ENCODE measurements around the gene CELSR1.

DNA sequence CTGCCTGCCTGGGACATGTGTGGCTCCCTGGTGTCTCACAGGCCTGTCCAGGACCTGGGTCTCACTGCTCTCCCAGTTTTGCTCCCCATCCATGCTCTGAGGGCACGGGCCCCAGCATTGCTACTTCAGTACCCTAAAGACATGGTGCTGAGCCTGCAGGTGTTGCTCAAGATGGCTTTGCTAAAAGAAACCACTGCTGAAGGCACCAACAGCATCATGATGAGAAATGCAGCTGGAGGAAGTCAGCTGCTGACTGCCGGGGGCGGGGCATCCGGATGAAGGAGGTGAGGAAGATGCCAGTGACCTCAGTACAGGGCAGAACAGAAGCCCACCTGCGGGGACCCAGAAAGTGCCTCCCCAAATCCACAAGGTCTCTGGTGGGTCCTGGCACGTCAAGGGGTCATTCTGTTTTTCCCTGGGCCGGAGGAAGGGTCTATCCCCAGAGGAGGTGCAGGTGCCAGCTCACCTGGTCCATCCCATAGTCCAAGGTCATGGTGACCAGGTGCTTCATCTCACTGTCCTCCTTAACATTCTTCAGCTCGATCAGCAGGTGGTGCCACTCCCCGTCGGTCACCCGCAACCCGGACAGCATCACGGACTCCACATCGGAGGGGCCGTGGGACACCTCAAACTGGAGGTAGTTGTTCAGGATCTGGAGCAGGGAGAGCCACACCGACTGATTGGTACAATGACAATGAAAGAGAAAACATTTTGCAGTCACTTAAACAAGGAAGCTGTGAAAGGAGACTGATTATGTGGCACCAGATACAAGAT, 138.0 kb downstream of the CELSR1 start:
- TF ChIP-seq, protein P1, sequence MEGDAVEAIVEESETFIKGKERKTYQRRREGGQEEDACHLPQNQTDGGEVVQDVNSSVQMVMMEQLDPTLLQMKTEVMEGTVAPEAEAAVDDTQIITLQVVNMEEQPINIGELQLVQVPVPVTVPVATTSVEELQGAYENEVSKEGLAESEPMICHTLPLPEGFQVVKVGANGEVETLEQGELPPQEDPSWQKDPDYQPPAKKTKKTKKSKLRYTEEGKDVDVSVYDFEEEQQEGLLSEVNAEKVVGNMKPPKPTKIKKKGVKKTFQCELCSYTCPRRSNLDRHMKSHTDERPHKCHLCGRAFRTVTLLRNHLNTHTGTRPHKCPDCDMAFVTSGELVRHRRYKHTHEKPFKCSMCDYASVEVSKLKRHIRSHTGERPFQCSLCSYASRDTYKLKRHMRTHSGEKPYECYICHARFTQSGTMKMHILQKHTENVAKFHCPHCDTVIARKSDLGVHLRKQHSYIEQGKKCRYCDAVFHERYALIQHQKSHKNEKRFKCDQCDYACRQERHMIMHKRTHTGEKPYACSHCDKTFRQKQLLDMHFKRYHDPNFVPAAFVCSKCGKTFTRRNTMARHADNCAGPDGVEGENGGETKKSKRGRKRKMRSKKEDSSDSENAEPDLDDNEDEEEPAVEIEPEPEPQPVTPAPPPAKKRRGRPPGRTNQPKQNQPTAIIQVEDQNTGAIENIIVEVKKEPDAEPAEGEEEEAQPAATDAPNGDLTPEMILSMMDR (IDR thresholded peaks at IDR 0.05), result no peak
- TF ChIP-seq POLR2A (IDR thresholded peaks at IDR 0.05), result no peak
